ENCODE results near the gene PLXNB2.

Gene PLXNB2

DNA sequence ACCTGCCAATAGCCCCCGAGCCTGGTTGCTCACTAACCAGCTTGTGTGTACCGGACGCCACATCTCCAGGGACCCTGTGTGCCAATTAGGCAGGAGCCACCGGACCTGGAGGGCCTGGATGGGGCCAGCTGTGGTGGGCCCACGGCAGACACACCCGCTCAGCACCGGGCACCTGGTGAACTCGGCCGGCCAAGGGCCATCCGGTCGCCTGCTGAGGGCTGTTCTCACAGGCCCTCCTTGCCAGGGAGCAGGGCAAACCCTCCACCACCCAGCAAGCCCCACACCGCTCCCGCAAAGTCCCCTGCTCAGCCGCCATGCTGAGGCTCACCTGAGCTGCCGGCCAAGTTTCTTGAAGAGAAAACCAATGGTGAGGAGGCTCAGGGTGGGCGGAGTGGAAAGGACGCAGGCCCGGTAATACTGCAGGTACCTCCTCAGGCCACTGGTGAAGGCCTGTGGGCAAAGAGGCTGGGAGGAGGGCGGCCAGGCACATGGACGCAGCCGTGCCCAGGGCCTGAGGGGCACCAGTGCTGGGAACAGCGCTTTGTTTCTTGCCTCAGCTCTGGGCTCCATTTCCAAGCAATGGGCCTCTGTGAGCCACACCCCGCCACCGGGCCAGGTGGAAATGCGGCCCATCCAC, 79.7 kb downstream of the PLXNB2 start:
- H3K36me3 ChIP-seq (ENCODE audit: insufficient read depth, low read length) = peaks cover 59% of the 10 kb centered on the region
- H3K9me3 ChIP-seq (ENCODE audit: insufficient read depth, low read length, severe bottlenecking) = no peaks in the 10 kb centered on the region
- no peak overlapping the region for H3K9ac ChIP-seq (ENCODE audit: low read depth, low read length)
- H3K27ac ChIP-seq (ENCODE audit: low read length) = no peak overlapping the region
- H2AFZ ChIP-seq (ENCODE audit: low read depth, low read length) = no peak overlapping the region
- peaks cover 12% of the 10 kb centered on the region; the same call in 1 of the 2 replicates for H3K79me2 ChIP-seq (ENCODE audit: insufficient read depth, low read length)
- H3K4me1 ChIP-seq (ENCODE audit: insufficient read depth, low read length) = no peaks in the 10 kb centered on the region
- DNase-seq (no peak), ATAC-seq (ENCODE audit: insufficient read depth, low read depth) (no peak)
- no peak overlapping the region for H3K4me2 ChIP-seq (ENCODE audit: insufficient read depth, low read length)
- peaks cover 26% of the 10 kb centered on the region for H4K20me1 ChIP-seq (ENCODE audit: insufficient read depth, low read length)
- TF ChIP-seq, protein P1, sequence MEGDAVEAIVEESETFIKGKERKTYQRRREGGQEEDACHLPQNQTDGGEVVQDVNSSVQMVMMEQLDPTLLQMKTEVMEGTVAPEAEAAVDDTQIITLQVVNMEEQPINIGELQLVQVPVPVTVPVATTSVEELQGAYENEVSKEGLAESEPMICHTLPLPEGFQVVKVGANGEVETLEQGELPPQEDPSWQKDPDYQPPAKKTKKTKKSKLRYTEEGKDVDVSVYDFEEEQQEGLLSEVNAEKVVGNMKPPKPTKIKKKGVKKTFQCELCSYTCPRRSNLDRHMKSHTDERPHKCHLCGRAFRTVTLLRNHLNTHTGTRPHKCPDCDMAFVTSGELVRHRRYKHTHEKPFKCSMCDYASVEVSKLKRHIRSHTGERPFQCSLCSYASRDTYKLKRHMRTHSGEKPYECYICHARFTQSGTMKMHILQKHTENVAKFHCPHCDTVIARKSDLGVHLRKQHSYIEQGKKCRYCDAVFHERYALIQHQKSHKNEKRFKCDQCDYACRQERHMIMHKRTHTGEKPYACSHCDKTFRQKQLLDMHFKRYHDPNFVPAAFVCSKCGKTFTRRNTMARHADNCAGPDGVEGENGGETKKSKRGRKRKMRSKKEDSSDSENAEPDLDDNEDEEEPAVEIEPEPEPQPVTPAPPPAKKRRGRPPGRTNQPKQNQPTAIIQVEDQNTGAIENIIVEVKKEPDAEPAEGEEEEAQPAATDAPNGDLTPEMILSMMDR (IDR thresholded peaks at IDR 0.05; ENCODE audit: borderline replicate concordance, extremely low read depth, low read length, poor library complexity, severe bottlenecking) = no peak
- no peak for TF ChIP-seq EZH2 (IDR thresholded peaks at IDR 0.05; ENCODE audit: borderline replicate concordance, low read depth, low read length, severe bottlenecking)
- H3K4me3 ChIP-seq (ENCODE audit: low read depth in 1 of 2, low read length in 2 of 2) = no peak overlapping the region
- H3K27me3 ChIP-seq (ENCODE audit: insufficient read depth, low read length, poor library complexity) = no peaks in the 10 kb centered on the region

DNA sequence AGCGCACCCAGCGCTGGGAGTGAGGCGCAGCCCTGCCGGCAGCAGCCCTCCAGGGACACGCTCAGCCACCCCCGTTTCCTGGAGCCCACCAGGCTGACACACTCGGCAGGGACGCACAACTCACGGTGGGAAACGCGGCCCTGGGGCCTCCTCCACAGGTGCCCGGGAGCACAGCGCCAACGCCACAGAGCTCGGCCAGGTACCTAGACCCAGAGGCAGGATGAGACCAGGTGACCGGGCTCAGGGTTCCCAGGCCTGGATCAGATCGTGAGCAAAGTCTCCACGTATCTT, 80.6 kb downstream of the PLXNB2 start:
- no peak for DNase-seq

DNA sequence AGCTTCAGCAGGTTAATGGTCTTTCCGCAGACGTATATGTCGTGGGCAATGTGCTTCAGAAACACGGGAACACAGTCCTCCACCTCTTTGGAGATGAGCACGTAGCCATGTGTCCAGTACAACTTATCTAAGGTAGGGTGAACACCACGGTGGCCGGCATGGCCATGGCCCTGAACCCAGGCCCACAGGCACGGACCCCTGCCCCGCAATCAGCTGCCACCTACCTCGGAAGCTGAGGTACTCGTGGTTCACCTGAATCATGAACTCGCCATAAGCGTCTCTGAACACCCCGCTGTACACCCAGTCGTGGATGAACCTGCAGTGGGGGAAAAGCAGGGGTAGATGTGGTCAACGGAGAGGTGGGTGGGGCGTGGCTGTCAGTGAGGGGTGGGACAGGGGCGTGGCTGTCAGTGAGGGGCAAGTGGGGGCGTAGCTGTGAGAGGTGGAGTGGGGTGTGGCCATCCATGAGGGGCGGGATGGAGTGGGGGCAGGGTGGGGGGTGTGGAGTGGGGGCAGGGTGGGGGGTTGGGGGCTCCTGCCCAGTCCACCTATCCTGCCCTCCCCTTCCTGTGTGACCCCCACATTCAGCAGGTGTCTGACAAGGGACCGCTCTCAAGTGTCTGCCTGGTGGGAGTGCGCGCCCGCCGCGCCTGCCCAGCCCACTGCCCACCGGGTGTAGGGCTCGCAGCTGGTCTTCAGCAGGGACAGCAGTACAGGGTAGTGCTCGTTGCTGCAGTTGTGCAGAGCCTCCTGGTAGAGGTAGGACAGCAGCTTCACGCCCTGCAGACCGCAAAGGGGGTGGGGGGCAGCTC, 81.2 kb downstream of the PLXNB2 start:
- Histone ChIP-seq H3K27me3 (ENCODE audit: insufficient read depth, low read length, poor library complexity) (no peaks in the 10 kb centered on the region), H4K20me1 (ENCODE audit: insufficient read depth, low read length) (peaks cover 36% of the 10 kb centered on the region), H3K4me3 (ENCODE audit: low read depth in 1 of 2, low read length in 2 of 2) (no peak overlapping the region), H3K4me1 (ENCODE audit: insufficient read depth, low read length) (no peaks in the 10 kb centered on the region), H3K36me3 (ENCODE audit: insufficient read depth, low read length) (peaks cover 73% of the 10 kb centered on the region), H3K4me2 (ENCODE audit: insufficient read depth, low read length) (no peak overlapping the region), H3K9ac (ENCODE audit: low read depth, low read length) (no peak overlapping the region), H2AFZ (ENCODE audit: low read depth, low read length) (no peak overlapping the region), H3K27ac (ENCODE audit: low read length) (no peak overlapping the region), H3K9me3 (ENCODE audit: insufficient read depth, low read length, severe bottlenecking) (no peaks in the 10 kb centered on the region), H3K79me2 (ENCODE audit: insufficient read depth, low read length) (peaks cover 12% of the 10 kb centered on the region; the same call in 1 of the 2 replicates)
- DNase-seq (no peak), ATAC-seq (ENCODE audit: insufficient read depth, low read depth) (no peak)
- TF ChIP-seq EZH2 (IDR thresholded peaks at IDR 0.05; ENCODE audit: borderline replicate concordance, low read depth, low read length, severe bottlenecking) = no peak
- TF ChIP-seq, protein P1 (IDR thresholded peaks at IDR 0.05; ENCODE audit: borderline replicate concordance, extremely low read depth, low read length, poor library complexity, severe bottlenecking) = no peak

More for the DNA sequence above, 80.6 kb downstream of the PLXNB2 start:
- no peaks in the 10 kb centered on the region for H3K9me3 ChIP-seq (ENCODE audit: insufficient read depth, low read length, severe bottlenecking)
- H3K27me3 ChIP-seq (ENCODE audit: insufficient read depth, low read length, poor library complexity) = no peaks in the 10 kb centered on the region
- TF ChIP-seq, protein P1 (IDR thresholded peaks at IDR 0.05; ENCODE audit: borderline replicate concordance, extremely low read depth, low read length, poor library complexity, severe bottlenecking) = no peak
- TF ChIP-seq EZH2 (IDR thresholded peaks at IDR 0.05; ENCODE audit: borderline replicate concordance, low read depth, low read length, severe bottlenecking) = no peak
- no peak overlapping the region for H3K4me2 ChIP-seq (ENCODE audit: insufficient read depth, low read length)
- no peak overlapping the region for H2AFZ ChIP-seq (ENCODE audit: low read depth, low read length)
- no peak overlapping the region for H3K27ac ChIP-seq (ENCODE audit: low read length)
- H4K20me1 ChIP-seq (ENCODE audit: insufficient read depth, low read length) = peaks cover 33% of the 10 kb centered on the region
- H3K79me2 ChIP-seq (ENCODE audit: insufficient read depth, low read length) = peaks cover 12% of the 10 kb centered on the region; the same call in 1 of the 2 replicates
- no peak for ATAC-seq (ENCODE audit: insufficient read depth, low read depth)
- H3K9ac ChIP-seq (ENCODE audit: low read depth, low read length) = no peak overlapping the region
- no peaks in the 10 kb centered on the region for H3K4me1 ChIP-seq (ENCODE audit: insufficient read depth, low read length)
- no peak overlapping the region for H3K4me3 ChIP-seq (ENCODE audit: low read depth in 1 of 2, low read length in 2 of 2)
- H3K36me3 ChIP-seq (ENCODE audit: insufficient read depth, low read length) = peaks cover 68% of the 10 kb centered on the region

All from DND-41 (cell line).